Measurements from ENCODE around the gene RGS10. TPM values are rescaled to one million over a fixed set of nuclear protein-coding genes. Genes with fewer than 3 reads are reported as not detected.

Gene RGS10
- total and polyA plus RNA-seq, 9 of the 15 experiments (the other 6 are each of a cell fraction or from before 2014, with no cell fraction given): 31.9 to 123 (median 62.1) TPM

DNA sequence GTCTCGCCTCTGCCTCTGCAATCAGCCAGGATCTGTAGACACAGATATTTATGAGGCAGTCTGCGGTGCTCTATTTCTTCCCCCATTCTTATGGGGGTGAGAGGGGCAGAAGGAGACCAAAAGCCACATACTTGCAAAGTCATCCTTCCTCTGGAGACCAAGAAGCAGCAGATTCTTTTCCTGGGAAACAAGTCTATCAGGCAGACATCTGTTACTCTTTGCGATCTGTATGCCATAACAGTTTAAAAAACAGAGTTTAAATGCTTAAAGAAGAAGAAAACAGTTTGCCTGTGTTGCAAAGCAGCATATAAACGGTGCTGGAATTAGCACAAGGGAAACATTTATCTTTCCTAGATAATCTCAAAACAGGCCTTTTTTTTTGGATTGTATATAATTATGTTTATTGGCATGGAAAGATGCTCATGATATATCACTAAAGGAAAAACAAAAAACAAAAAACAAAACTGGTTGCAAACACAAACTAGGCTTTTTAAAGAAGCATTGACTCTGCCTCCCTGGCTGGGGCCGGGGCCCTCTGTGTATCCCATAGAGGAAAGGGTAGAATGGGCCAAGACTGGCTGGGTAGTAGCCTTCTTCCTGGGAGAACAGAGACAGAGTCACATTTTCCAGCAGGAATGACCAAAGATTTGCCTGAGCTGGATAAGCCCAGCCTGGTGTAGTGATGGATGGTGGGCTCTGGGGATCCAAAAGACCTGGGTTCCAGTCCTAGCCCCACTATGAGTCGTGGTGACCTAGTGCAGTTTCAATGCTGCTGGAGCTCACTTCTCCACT is 50.4 kb downstream of the RGS10 start:
- in situ Hi-C loops (cut with MboI) (no loop called here), intact Hi-C loops (cut with micrococcal nuclease) (no loop called here)
- no TSS peak for BruUV-seq (replicated peaks)
- no peaks in the 10 kb centered on the region for H3K27me3 ChIP-seq (ENCODE audit: control insufficient read depth in 2 of 2, insufficient read depth in 2 of 2, low read length in 2 of 2)
- CTCF ChIA-PET (ENCODE audit: low intra/inter-chr PET ratio): no interaction called here
- H2AFZ ChIP-seq (ENCODE audit: low read depth, low read length): no peak overlapping the region
- no peak for DNase-seq (ENCODE audit: extremely low read depth in 1 of 4, low spot score in 3 of 4)
- FAIRE-seq: no peak
- H4K20me1 ChIP-seq (replicated peaks; ENCODE audit: control insufficient read depth, insufficient read depth, low read length): no peaks in the 10 kb centered on the region
- H3K9me3 ChIP-seq (replicated peaks; ENCODE audit: control insufficient read depth, insufficient read depth, low read depth, low read length): no peaks in the 10 kb centered on the region
- H3K36me3 ChIP-seq (ENCODE audit: control insufficient read depth, insufficient read depth, low read length): no peaks in the 10 kb centered on the region
- H3K9me1 ChIP-seq (ENCODE audit: control insufficient read depth, insufficient read depth, low read length): no peaks in the 10 kb centered on the region
- H3K4me2 ChIP-seq (ENCODE audit: insufficient read depth, low read length): no peak overlapping the region
- H3K4me3 ChIP-seq: no peak overlapping the region
- ATAC-seq: no peak
- H3K79me2 ChIP-seq (ENCODE audit: control insufficient read depth, insufficient read depth, low read length): no peaks in the 10 kb centered on the region
- TF ChIP-seq CSDE1 (IDR thresholded peaks at IDR 0.05) (no peak), DNMT1 (IDR thresholded peaks at IDR 0.05) (no peak), ETV5 (CRISPR knock-in tag; IDR thresholded peaks at IDR 0.05; ENCODE audit: low read depth) (no peak), ZNF79 (CRISPR knock-in tag; IDR thresholded peaks at IDR 0.05; ENCODE audit: low read depth) (no peak), ZNF644 (tag; IDR thresholded peaks at IDR 0.05; ENCODE audit: low read depth) (no peak), CREB1 (IDR thresholded peaks at IDR 0.05) (no peak), CREB1 (CRISPR knock-in tag; IDR thresholded peaks at IDR 0.05) (no peak), ZNF766 (CRISPR knock-in tag; conservative IDR thresholded peaks at IDR 0.05) (no peak), CEBPG (CRISPR knock-in tag; IDR thresholded peaks at IDR 0.05) (no peak), CEBPG (tag; conservative IDR thresholded peaks at IDR 0.05 in 1 of 2, IDR thresholded peaks at IDR 0.05 in 1 of 2) (no peak), TEAD4 (IDR thresholded peaks at IDR 0.05; ENCODE audit: low read length) (no peak), TEAD4 (CRISPR knock-in tag; IDR thresholded peaks at IDR 0.05; ENCODE audit: borderline replicate concordance) (no peak), TBL1XR1 (IDR thresholded peaks at IDR 0.05; ENCODE audit: low read length in 2 of 2) (no peak), ZNF263 (CRISPR knock-in tag; IDR thresholded peaks at IDR 0.05; ENCODE audit: borderline replicate concordance) (no peak), RFX5 (IDR thresholded peaks at IDR 0.05; ENCODE audit: low read depth, low read length) (no peak), NEUROD1 (IDR thresholded peaks at IDR 0.05; ENCODE audit: borderline replicate concordance, low read depth, low read length, partially characterized antibody) (no peak), ZNF316 (IDR thresholded peaks at IDR 0.05) (no peak), RFX1 (IDR thresholded peaks at IDR 0.05) (no peak), TCF7 (IDR thresholded peaks at IDR 0.05; ENCODE audit: borderline replicate concordance) (no peak), RBFOX2 (IDR thresholded peaks at IDR 0.05; ENCODE audit: low read depth, low read length) (no peak), JUNB (CRISPR knock-in tag; conservative IDR thresholded peaks at IDR 0.05) (no peak)
- TF ChIP-seq, protein P1, sequence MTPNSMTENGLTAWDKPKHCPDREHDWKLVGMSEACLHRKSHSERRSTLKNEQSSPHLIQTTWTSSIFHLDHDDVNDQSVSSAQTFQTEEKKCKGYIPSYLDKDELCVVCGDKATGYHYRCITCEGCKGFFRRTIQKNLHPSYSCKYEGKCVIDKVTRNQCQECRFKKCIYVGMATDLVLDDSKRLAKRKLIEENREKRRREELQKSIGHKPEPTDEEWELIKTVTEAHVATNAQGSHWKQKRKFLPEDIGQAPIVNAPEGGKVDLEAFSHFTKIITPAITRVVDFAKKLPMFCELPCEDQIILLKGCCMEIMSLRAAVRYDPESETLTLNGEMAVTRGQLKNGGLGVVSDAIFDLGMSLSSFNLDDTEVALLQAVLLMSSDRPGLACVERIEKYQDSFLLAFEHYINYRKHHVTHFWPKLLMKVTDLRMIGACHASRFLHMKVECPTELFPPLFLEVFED (CRISPR knock-in tag; conservative IDR thresholded peaks at IDR 0.05): no peak
- no peak overlapping the region for H3K27ac ChIP-seq (ENCODE audit: extremely low read depth, low read depth, low read length)
- peaks cover 0 to 5% of the 10 kb centered on the region in 2 experiments; a peak in 2 of 5 replicates for H3K4me1 ChIP-seq (replicated peaks in 1 of 2; ENCODE audit: control insufficient read depth in 2 of 2, insufficient read depth in 2 of 2, low read length in 2 of 2)
- WGBS (ENCODE audit: insufficient coverage, low coverage, missing lambda C conversion rate): 43% methylated on average over 5 of the region's 6 CpGs
- POLR2A ChIA-PET: no interaction called here
- no peak overlapping the region for H3K9ac ChIP-seq (ENCODE audit: insufficient read depth in 1 of 2, low read depth in 2 of 2, low read length in 2 of 2)
